ENCODE data around the gene LARP4.

- TF ChIP-seq CTCF (IDR thresholded peaks at IDR 0.05) (no peak), POLR2A (IDR thresholded peaks at IDR 0.05) (no peak)
These were observed 41.7 kb downstream of the LARP4 start for GRCh38 chr12:50442178-50442908.
